ENCODE measurements around the gene TIMP2.

- TF ChIP-seq ZFP36 (IDR thresholded peaks at IDR 0.05; ENCODE audit: borderline replicate concordance, partially characterized antibody) (no peak), HMGXB4 (CRISPR knock-in tag; IDR thresholded peaks at IDR 0.05; ENCODE audit: borderline replicate concordance) (no peak), CHD2 (IDR thresholded peaks at IDR 0.05; ENCODE audit: low read length, partially characterized antibody) (no peak)
Observed at GRCh38 chr17:78947235-78948149, 22.3 kb upstream of the TIMP2 start.
